ENCODE measurements around the gene PSMD11.

DNA sequence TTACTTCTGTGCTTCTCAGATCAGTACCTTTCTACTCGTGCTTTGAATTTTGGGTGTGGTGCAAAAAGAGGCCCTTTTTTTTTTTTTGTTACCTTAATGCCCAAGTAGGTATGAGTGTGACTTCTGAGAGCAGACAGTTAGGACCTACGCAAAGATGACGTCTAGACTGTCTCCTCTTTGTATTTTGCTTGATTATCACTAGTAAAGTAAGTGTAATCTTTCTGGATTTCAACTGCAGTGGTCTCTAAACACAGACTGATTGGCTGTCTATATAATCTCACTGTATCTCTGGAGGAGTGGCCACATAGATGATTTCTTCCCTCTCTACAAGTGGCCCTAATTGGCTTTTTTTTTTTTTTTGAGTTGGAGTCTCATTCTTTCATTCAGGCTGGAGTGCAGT, 30.9 kb downstream of the PSMD11 start:
- TF ChIP-seq, protein P1, sequence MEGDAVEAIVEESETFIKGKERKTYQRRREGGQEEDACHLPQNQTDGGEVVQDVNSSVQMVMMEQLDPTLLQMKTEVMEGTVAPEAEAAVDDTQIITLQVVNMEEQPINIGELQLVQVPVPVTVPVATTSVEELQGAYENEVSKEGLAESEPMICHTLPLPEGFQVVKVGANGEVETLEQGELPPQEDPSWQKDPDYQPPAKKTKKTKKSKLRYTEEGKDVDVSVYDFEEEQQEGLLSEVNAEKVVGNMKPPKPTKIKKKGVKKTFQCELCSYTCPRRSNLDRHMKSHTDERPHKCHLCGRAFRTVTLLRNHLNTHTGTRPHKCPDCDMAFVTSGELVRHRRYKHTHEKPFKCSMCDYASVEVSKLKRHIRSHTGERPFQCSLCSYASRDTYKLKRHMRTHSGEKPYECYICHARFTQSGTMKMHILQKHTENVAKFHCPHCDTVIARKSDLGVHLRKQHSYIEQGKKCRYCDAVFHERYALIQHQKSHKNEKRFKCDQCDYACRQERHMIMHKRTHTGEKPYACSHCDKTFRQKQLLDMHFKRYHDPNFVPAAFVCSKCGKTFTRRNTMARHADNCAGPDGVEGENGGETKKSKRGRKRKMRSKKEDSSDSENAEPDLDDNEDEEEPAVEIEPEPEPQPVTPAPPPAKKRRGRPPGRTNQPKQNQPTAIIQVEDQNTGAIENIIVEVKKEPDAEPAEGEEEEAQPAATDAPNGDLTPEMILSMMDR (IDR thresholded peaks at IDR 0.05): no peak
- no peak for TF ChIP-seq POLR2A (IDR thresholded peaks at IDR 0.05)

Data from uterus (tissue), 2 donors.